C4-2B (cell line): ENCODE measurements around the gene UBE2E2.

Experiments
- ZFX ChIP-seq: fragments of 450-650 bp; IDR thresholded peaks from 2 replicates; pipeline ENCODE4 v1.6.1; 2017
- TF ChIP-seq, protein P1 (sequence below): fragments of 450-650 bp; conservative IDR thresholded peaks from 2 replicates; pipeline ENCODE4 v1.5.1; 2017; ENCODE audit warnings: mild to moderate bottlenecking

DNA sequence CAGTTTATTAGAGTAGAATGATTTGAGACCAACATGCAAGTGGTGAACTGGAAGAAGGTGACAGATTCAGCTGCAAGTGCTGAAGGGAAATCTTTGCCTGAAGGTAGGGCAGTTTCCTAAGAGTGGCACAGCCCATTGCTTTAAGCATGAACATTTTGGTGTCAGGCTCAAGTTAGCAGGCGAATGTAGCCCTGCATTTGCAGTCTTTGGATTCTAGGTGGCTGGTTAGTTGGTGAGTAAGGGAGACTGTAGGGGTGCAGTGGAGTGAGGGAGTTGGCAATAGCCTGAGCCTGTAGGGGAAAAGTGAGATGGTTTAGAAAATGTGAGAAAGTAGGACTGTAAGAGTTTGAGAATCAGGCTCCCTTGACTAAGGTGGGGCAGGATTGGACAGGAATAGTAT lies 29.7 kb downstream of the UBE2E2 start:
- TF ChIP-seq, protein P1, sequence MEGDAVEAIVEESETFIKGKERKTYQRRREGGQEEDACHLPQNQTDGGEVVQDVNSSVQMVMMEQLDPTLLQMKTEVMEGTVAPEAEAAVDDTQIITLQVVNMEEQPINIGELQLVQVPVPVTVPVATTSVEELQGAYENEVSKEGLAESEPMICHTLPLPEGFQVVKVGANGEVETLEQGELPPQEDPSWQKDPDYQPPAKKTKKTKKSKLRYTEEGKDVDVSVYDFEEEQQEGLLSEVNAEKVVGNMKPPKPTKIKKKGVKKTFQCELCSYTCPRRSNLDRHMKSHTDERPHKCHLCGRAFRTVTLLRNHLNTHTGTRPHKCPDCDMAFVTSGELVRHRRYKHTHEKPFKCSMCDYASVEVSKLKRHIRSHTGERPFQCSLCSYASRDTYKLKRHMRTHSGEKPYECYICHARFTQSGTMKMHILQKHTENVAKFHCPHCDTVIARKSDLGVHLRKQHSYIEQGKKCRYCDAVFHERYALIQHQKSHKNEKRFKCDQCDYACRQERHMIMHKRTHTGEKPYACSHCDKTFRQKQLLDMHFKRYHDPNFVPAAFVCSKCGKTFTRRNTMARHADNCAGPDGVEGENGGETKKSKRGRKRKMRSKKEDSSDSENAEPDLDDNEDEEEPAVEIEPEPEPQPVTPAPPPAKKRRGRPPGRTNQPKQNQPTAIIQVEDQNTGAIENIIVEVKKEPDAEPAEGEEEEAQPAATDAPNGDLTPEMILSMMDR: no peak
- TF ChIP-seq ZFX: no peak
